Panc1 (cell line): Measurements from ENCODE around the gene TSHZ2.

Experiments
- POLR2AphosphoS5 ChIP-seq: IDR thresholded peaks from 2 replicates; pipeline ENCODE4 v1.6.1; 2012; ENCODE audit warnings: mild to moderate bottlenecking, low read depth, low read length, moderate library complexity
- SIN3A ChIP-seq: IDR thresholded peaks from 2 replicates; pipeline ENCODE4 v1.6.1; 2012; ENCODE audit warnings: low read depth, mild to moderate bottlenecking, low read length, moderate library complexity, borderline replicate concordance; ENCODE audit not compliant: insufficient read depth
- TCF7L2 ChIP-seq: IDR thresholded peaks from 2 replicates; pipeline ENCODE4 v1.6.1; 2011; ENCODE audit warnings: mild to moderate bottlenecking, low read depth, low read length, inconsistent platforms
- TF ChIP-seq, protein P1 (sequence below): fragments of 450-650 bp; IDR thresholded peaks from 2 replicates; pipeline ENCODE4 v1.5.1; 2017; ENCODE audit warnings: mild to moderate bottlenecking
- TF ChIP-seq, protein P2 (sequence below), 2 experiments: IDR thresholded peaks; 2 replicates each; pipeline ENCODE4 v1.6.1; 2011 to 2012; ENCODE audit warnings: low read depth in 2 of 2, control low read depth in 1 of 2, low read length in 1 of 2, mild to moderate bottlenecking in 1 of 2, moderate library complexity in 1 of 2; ENCODE audit not compliant: insufficient read depth in 1 of 2

DNA sequence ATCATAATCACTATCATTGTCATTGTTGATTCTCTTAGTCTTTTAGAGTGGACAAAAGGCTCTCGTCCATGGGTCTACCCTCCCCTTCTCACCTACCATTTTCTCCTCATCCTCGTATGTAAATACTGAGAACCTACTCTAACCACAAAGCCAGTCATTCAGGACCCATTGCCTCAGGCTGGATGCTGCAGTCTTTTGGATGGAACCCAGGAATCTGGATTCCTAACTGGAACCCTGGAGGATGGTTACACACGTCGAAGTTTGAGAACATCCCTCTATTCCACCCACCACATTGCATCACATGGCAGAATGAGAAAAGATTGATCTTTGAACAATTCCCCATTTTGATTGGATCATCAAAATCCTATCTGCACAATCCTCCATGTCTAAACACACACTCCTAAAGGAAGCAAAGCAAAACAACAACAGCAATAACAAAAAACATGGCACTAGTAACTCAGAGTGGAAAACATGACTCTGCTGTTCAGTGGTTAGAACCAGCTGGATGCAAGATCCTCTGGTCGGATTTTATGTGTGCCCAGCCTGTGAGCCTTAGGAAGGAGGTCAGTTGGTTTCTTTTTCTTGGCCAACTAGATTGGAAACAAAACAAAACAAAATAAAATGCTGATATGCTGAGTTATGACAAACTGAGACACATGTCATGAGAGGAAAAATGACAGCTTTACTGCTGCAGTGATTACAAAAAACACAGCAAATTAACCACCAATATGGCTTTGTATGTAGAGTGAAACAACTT lies 38.0 kb downstream of the TSHZ2 start:
- TF ChIP-seq, protein P1, sequence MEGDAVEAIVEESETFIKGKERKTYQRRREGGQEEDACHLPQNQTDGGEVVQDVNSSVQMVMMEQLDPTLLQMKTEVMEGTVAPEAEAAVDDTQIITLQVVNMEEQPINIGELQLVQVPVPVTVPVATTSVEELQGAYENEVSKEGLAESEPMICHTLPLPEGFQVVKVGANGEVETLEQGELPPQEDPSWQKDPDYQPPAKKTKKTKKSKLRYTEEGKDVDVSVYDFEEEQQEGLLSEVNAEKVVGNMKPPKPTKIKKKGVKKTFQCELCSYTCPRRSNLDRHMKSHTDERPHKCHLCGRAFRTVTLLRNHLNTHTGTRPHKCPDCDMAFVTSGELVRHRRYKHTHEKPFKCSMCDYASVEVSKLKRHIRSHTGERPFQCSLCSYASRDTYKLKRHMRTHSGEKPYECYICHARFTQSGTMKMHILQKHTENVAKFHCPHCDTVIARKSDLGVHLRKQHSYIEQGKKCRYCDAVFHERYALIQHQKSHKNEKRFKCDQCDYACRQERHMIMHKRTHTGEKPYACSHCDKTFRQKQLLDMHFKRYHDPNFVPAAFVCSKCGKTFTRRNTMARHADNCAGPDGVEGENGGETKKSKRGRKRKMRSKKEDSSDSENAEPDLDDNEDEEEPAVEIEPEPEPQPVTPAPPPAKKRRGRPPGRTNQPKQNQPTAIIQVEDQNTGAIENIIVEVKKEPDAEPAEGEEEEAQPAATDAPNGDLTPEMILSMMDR: no peak
- TF ChIP-seq, protein P2, sequence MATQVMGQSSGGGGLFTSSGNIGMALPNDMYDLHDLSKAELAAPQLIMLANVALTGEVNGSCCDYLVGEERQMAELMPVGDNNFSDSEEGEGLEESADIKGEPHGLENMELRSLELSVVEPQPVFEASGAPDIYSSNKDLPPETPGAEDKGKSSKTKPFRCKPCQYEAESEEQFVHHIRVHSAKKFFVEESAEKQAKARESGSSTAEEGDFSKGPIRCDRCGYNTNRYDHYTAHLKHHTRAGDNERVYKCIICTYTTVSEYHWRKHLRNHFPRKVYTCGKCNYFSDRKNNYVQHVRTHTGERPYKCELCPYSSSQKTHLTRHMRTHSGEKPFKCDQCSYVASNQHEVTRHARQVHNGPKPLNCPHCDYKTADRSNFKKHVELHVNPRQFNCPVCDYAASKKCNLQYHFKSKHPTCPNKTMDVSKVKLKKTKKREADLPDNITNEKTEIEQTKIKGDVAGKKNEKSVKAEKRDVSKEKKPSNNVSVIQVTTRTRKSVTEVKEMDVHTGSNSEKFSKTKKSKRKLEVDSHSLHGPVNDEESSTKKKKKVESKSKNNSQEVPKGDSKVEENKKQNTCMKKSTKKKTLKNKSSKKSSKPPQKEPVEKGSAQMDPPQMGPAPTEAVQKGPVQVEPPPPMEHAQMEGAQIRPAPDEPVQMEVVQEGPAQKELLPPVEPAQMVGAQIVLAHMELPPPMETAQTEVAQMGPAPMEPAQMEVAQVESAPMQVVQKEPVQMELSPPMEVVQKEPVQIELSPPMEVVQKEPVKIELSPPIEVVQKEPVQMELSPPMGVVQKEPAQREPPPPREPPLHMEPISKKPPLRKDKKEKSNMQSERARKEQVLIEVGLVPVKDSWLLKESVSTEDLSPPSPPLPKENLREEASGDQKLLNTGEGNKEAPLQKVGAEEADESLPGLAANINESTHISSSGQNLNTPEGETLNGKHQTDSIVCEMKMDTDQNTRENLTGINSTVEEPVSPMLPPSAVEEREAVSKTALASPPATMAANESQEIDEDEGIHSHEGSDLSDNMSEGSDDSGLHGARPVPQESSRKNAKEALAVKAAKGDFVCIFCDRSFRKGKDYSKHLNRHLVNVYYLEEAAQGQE (IDR thresholded peaks at IDR 0.05; ENCODE audit: insufficient read depth in 1 of 2, low read depth in 2 of 2, low read length in 1 of 2): no peak
- TF ChIP-seq POLR2AphosphoS5: no peak
- TF ChIP-seq TCF7L2: no peak
- no peak for TF ChIP-seq SIN3A
